K562 (cell line): Measurements from ENCODE around the gene CELF4. TPM values are rescaled to one million over a fixed set of nuclear protein-coding genes. Genes with fewer than 3 reads are reported as not detected.

Experiments
- ATAC-seq: fragments of 200-7000 bp; cut with Tn5 transposase; 3 replicates; pipeline ENCODE4 v1.9.1; 2020; ENCODE audit warnings: moderate library complexity
- BruUV-seq: library from RNA; stranded (reverse); fragments of 400-500 nt; replicated peaks from 2 replicates; lab custom pipeline; 2021; lab: Mats Ljungman, UMichigan
- CTCF ChIA-PET: fragments of 300-600 bp; formaldehyde crosslinking; extraction: SDS; loops from one replicate; lab custom pipeline; 2021; ENCODE audit warnings: low intra/inter-chr PET ratio; lab: Yijun Ruan, JAX
- POLR2A ChIA-PET: fragments of 300-600, 350-650 bp; sonication (Branson Sonifier 250); formaldehyde crosslinking; extraction: SDS; loops from one replicate; lab custom pipeline; 2021; ENCODE audit warnings: antibody characterized with exemption, inconsistent platforms; lab: Yijun Ruan, JAX
- DNase-seq, 4 experiments: peaks; one replicate each; pipeline versions ENCODE4 v3.0.0 to v3.0.0-alpha.2; 2011 to 2018; ENCODE audit warnings: low spot score in 3 of 4, mixed read lengths in 3 of 4; ENCODE audit errors: extremely low read depth in 1 of 4
- FAIRE-seq: peaks from 2 replicates; lab custom pipeline; 2011; peaks lifted over from hg19 to GRCh38; lab: Jason Lieb, UNC
- H2AFZ ChIP-seq: 2 replicates; pipeline ENCODE4 v1.6.0; 2011; ENCODE audit warnings: low read depth, low read length, control low read depth, inconsistent platforms
- H3K27ac ChIP-seq: fragments of 200-600 bp; 3 replicates; pipeline ENCODE4 v1.8.0; 2011; ENCODE audit warnings: low read depth, mild to moderate bottlenecking, control low read depth, inconsistent platforms, low read length, moderate library complexity, mixed read lengths; ENCODE audit errors: extremely low read depth
- H3K27me3 ChIP-seq, 2 experiments: fragments of 300-600 bp in 1 of 2; 2 replicates in 1 of 2; 3 replicates in 1 of 2; pipeline versions ENCODE4 v1.6.0 to v1.8.0; 2011; ENCODE audit warnings: inconsistent platforms in 2 of 2, low read length in 2 of 2, mild to moderate bottlenecking in 1 of 2, mixed read lengths in 1 of 2, moderate library complexity in 1 of 2; ENCODE audit not compliant: control insufficient read depth in 2 of 2, insufficient read depth in 2 of 2
- H3K36me3 ChIP-seq: fragments of 300-600 bp; 3 replicates; pipeline ENCODE4 v1.8.0; 2011; ENCODE audit warnings: mild to moderate bottlenecking, low read length, inconsistent platforms; ENCODE audit not compliant: control insufficient read depth, insufficient read depth
- H3K4me1 ChIP-seq, 2 experiments: fragments of 200-600 bp in 1 of 2; replicated peaks in 1 of 2; 2 replicates in 1 of 2; 3 replicates in 1 of 2; pipeline versions ENCODE4 v1.5.1 to v1.8.0; 2011; ENCODE audit warnings: inconsistent platforms in 2 of 2, low read length in 2 of 2, mild to moderate bottlenecking in 1 of 2, mixed read lengths in 1 of 2, moderate library complexity in 1 of 2; ENCODE audit not compliant: control insufficient read depth in 2 of 2, insufficient read depth in 2 of 2
- H3K4me2 ChIP-seq: 2 replicates; pipeline ENCODE4 v1.6.1; 2011; ENCODE audit warnings: low read length, control low read depth, inconsistent platforms, mixed read lengths; ENCODE audit not compliant: insufficient read depth
- H3K4me3 ChIP-seq: fragments of 200-600 bp; sonication (generic), shearing (Covaris generic); 2 replicates; pipeline ENCODE4 v1.5.1; 2016; ENCODE audit warnings: control low read depth, inconsistent platforms
- H3K79me2 ChIP-seq: fragments of 200-600 bp; 3 replicates; pipeline ENCODE4 v1.8.0; 2011; ENCODE audit warnings: low read length, inconsistent platforms; ENCODE audit not compliant: control insufficient read depth, insufficient read depth
- H3K9ac ChIP-seq, 2 experiments: 2 replicates each; pipeline versions ENCODE4 v1.6.0 to v1.6.1; 2011; ENCODE audit warnings: low read depth in 2 of 2, low read length in 2 of 2, control low read depth in 1 of 2, inconsistent platforms in 1 of 2, mild to moderate bottlenecking in 1 of 2, mixed read lengths in 1 of 2; ENCODE audit not compliant: insufficient read depth in 1 of 2
- H3K9me1 ChIP-seq: one replicate; pipeline ENCODE4 v1.6.0; 2011; ENCODE audit warnings: inconsistent platforms, mild to moderate bottlenecking, low read length, moderate library complexity; ENCODE audit not compliant: control insufficient read depth, insufficient read depth
- H3K9me3 ChIP-seq: replicated peaks from 2 replicates; pipeline ENCODE4 v1.5.1; 2011; ENCODE audit warnings: low read depth, low read length, inconsistent platforms; ENCODE audit not compliant: control insufficient read depth, insufficient read depth
- H4K20me1 ChIP-seq: replicated peaks from 2 replicates; pipeline ENCODE4 v1.6.1; 2011; ENCODE audit warnings: low read length, inconsistent platforms, mixed read lengths; ENCODE audit not compliant: control insufficient read depth, insufficient read depth
- ARID1B ChIP-seq: fragments of 450-650 bp; IDR thresholded peaks from 2 replicates; pipeline ENCODE4 v1.6.1; 2016; ENCODE audit warnings: antibody characterized with exemption, mild to moderate bottlenecking, inconsistent platforms
- BMI1 ChIP-seq: fragments of 150-350 bp; IDR thresholded peaks from 2 replicates; pipeline ENCODE4 v1.6.1; 2014; ENCODE audit warnings: low read length
- ETS1 ChIP-seq: conservative IDR thresholded peaks from 2 replicates; pipeline ENCODE4 v1.6.1; 2011; ENCODE audit warnings: low read depth, mild to moderate bottlenecking, low read length; ENCODE audit not compliant: control insufficient read depth
- GABPA ChIP-seq: fragments of 200-800 bp; sonication (Bioruptor generic); conservative IDR thresholded peaks from 2 replicates; pipeline ENCODE4 v1.6.1; 2016; ENCODE audit warnings: low read depth, missing genetic modification characterization, missing compliant biosample characterization
- HLTF ChIP-seq: fragments of 450-650 bp; IDR thresholded peaks from 2 replicates; pipeline ENCODE4 v1.6.1; 2016
- KDM2B ChIP-seq: fragments of 250-450 bp; sonication (Bioruptor Pico); IDR thresholded peaks from 2 replicates; pipeline ENCODE4 v1.8.0; 2021; ENCODE audit warnings: mild to moderate bottlenecking, moderate library complexity
- NBN ChIP-seq: fragments of 450-650 bp; IDR thresholded peaks from 2 replicates; pipeline ENCODE4 v1.6.1; 2016; ENCODE audit warnings: low read depth, mild to moderate bottlenecking
- STAT5A ChIP-seq: IDR thresholded peaks from 2 replicates; pipeline ENCODE4 v1.6.1; 2012; ENCODE audit warnings: low read length, inconsistent platforms, borderline replicate concordance
- VEZF1 ChIP-seq: fragments of 200-800 bp; sonication (Bioruptor generic); IDR thresholded peaks from 2 replicates; pipeline ENCODE4 v1.6.1; 2017; ENCODE audit warnings: missing genetic modification characterization, missing compliant biosample characterization
- XRCC5 ChIP-seq: fragments of 200-400 bp; formaldehyde crosslinking; IDR thresholded peaks from 2 replicates; pipeline ENCODE4 v1.6.1; 2017; ENCODE audit warnings: low read depth, mild to moderate bottlenecking, low read length
- ZBTB34 ChIP-seq: fragments of 250-450 bp; sonication (Bioruptor Pico); IDR thresholded peaks from 2 replicates; pipeline ENCODE4 v1.8.0; 2021; ENCODE audit warnings: mild to moderate bottlenecking, moderate library complexity
- ZFP1 ChIP-seq: fragments of 450-650 bp; formaldehyde crosslinking; IDR thresholded peaks from 2 replicates; pipeline ENCODE4 v1.4.0; 2020; ENCODE audit warnings: mild to moderate bottlenecking, mixed read lengths
- ZNF398 ChIP-seq: fragments of 250-450 bp; sonication (Bioruptor Pico); IDR thresholded peaks from 2 replicates; pipeline ENCODE4 v1.8.0; 2021; ENCODE audit warnings: moderate library complexity, mild to moderate bottlenecking, inconsistent platforms
- WGBS: fragments of 100-300 bp; shearing (Covaris generic); methylation state at CpG from one replicate; pipeline ENCODE4 v1.1.6; 2016; ENCODE audit warnings: low coverage, mixed read lengths; ENCODE audit not compliant: insufficient coverage; ENCODE audit errors: missing lambda C conversion rate; 5-methylcytosine and 5-hydroxymethylcytosine counted together
- in situ Hi-C: fragments of 300-500 bp; cut with MboI; formaldehyde crosslinking; loops from 4 replicates; pipeline ENCODE4 v1.15.0; 2018; ENCODE audit warnings: inconsistent platforms, mixed read lengths
- intact Hi-C: fragments of 100-400 bp; cut with micrococcal nuclease; formaldehyde crosslinking; loops from 2 replicates; pipeline ENCODE4 v1.14.2; 2022
- polyA plus RNA-seq, 8 experiments: library from polyadenylated mRNA; depleted of rRNA in 4 of 8; stranded (reverse) in 5 of 8; unstranded in 3 of 8; fragments of >200 nt; fragmentation: Nextera tagmentation in 2 of 8; fragmentation: Illumina TruSeq in 1 of 8; extraction: Ambion mirVana in 2 of 8; extraction: Trizol in 1 of 8; gene quantifications; 2 replicates each; pipeline versions ENCODE4 v1.2.1 to v1.2.3, GENCODE V29; 2011 to 2014; ENCODE audit warnings: inconsistent platforms in 1 of 8, missing spikeins in 1 of 8
- total RNA-seq, 7 experiments: library from RNA; depleted of rRNA in 6 of 7; stranded (reverse); fragments of >200 nt in 6 of 7; fragmentation: Illumina TruSeq in 2 of 7; extraction: Trizol in 2 of 7; gene quantifications; 2 replicates each; pipeline versions ENCODE4 v1.2.1 to v1.2.3, GENCODE V29; 2011 to 2021; ENCODE audit warnings: low replicate concordance in 1 of 7

CELF4 gene
- total and polyA plus RNA-seq, 9 of the 15 experiments (the other 6 are each of a cell fraction or from before 2014, with no cell fraction given): 0.04 to 0.24 (median 0.07) TPM; not detected in 3

- no peaks in the 10 kb centered on the region for H3K79me2 ChIP-seq
- TF ChIP-seq ZBTB34 (CRISPR knock-in tag) (no peak), ZFP1 (CRISPR knock-in tag) (no peak), XRCC5 (no peak), ARID1B (no peak), ETS1 (no peak), HLTF (no peak), ZNF398 (CRISPR knock-in tag) (no peak), STAT5A (no peak), NBN (no peak), BMI1 (no peak), KDM2B (CRISPR knock-in tag) (no peak), GABPA (tag) (no peak), VEZF1 (CRISPR knock-in tag) (no peak)
Observed at GRCh38 chr18:37451239-37451825, 114.3 kb downstream of the CELF4 start.

More at GRCh38 chr18:37451239-37451825, 114.3 kb downstream of the CELF4 start:
- H3K9me3 ChIP-seq: no peaks in the 10 kb centered on the region
- in situ Hi-C loops: no loop called here
- no peak overlapping the region for H3K9ac ChIP-seq
- no peak overlapping the region for H3K4me3 ChIP-seq
- no peaks in the 10 kb centered on the region for H4K20me1 ChIP-seq
- no peaks in the 10 kb centered on the region; a peak in 1 of 5 replicates for H3K4me1 ChIP-seq
- no peak overlapping the region for H3K4me2 ChIP-seq
- ATAC-seq: no peak
- no peak overlapping the region for H3K27ac ChIP-seq
- no peak for DNase-seq
- no peaks in the 10 kb centered on the region; a peak in 1 of 5 replicates for H3K27me3 ChIP-seq
- CTCF ChIA-PET: no interaction called here
- intact Hi-C loops: no loop called here
- no peaks in the 10 kb centered on the region for H3K36me3 ChIP-seq
- H2AFZ ChIP-seq: no peak overlapping the region
- BruUV-seq: no TSS peak
- H3K9me1 ChIP-seq: no peaks in the 10 kb centered on the region
- 1% methylated on average over 14 of the region's 14 CpGs for WGBS
- no peak for FAIRE-seq
- POLR2A ChIA-PET: no interaction called here
